ENCODE results near the gene SIX6.

DNA sequence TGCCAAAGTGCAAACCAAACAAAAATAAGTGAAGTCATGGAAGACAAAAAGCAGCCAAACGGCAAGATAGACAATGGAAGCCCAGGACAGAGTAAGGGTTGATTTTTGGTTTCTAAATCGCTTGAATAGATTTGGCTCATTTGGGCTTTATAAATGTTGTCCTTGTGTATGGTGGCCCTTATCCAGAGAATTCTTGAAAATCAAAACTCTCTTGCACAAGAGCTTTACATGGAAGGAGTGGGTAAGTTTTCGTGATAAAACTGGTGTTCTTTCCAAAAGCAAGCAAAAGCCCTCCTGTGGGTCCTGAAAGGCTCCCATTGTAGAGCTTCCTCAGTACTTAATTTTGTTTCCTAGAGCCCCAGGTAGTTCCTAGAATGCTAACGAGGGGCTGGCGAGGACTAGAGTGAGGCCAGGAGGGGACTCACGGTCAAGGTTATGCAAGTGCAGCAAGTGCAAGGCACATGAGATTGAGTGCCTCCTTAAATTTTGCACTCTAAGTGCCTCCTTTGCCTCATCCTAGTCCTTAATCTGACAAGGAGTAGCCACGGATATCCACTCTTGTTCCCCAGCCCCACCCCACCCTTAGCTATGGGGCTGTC lies 4.1 kb downstream of the SIX6 start:
- TF ChIP-seq MYC (CRISPR knock-in tag; IDR thresholded peaks at IDR 0.05; ENCODE audit: borderline replicate concordance) = no peak
- no peak for TF ChIP-seq GTF3A (CRISPR knock-in tag; conservative IDR thresholded peaks at IDR 0.05)
- no peak for TF ChIP-seq PHF8 (CRISPR knock-in tag; IDR thresholded peaks at IDR 0.05)
- TF ChIP-seq PHF21A (CRISPR knock-in tag; IDR thresholded peaks at IDR 0.05) = no peak
- TF ChIP-seq CENPX (CRISPR knock-in tag; IDR thresholded peaks at IDR 0.05) = no peak
- TF ChIP-seq FLYWCH1 (CRISPR knock-in tag; IDR thresholded peaks at IDR 0.05) = no peak
- TF ChIP-seq MAZ (IDR thresholded peaks at IDR 0.05; ENCODE audit: borderline replicate concordance, low read depth, low read length) = no peak
- no peak for TF ChIP-seq MAZ (CRISPR knock-in tag; IDR thresholded peaks at IDR 0.05; ENCODE audit: low read depth)
- no peak for TF ChIP-seq NR3C1 (CRISPR knock-in tag; IDR thresholded peaks at IDR 0.05)
- TF ChIP-seq, protein P1, sequence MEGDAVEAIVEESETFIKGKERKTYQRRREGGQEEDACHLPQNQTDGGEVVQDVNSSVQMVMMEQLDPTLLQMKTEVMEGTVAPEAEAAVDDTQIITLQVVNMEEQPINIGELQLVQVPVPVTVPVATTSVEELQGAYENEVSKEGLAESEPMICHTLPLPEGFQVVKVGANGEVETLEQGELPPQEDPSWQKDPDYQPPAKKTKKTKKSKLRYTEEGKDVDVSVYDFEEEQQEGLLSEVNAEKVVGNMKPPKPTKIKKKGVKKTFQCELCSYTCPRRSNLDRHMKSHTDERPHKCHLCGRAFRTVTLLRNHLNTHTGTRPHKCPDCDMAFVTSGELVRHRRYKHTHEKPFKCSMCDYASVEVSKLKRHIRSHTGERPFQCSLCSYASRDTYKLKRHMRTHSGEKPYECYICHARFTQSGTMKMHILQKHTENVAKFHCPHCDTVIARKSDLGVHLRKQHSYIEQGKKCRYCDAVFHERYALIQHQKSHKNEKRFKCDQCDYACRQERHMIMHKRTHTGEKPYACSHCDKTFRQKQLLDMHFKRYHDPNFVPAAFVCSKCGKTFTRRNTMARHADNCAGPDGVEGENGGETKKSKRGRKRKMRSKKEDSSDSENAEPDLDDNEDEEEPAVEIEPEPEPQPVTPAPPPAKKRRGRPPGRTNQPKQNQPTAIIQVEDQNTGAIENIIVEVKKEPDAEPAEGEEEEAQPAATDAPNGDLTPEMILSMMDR (CRISPR knock-in tag; IDR thresholded peaks at IDR 0.05) = no peak
- TF ChIP-seq, protein P2, sequence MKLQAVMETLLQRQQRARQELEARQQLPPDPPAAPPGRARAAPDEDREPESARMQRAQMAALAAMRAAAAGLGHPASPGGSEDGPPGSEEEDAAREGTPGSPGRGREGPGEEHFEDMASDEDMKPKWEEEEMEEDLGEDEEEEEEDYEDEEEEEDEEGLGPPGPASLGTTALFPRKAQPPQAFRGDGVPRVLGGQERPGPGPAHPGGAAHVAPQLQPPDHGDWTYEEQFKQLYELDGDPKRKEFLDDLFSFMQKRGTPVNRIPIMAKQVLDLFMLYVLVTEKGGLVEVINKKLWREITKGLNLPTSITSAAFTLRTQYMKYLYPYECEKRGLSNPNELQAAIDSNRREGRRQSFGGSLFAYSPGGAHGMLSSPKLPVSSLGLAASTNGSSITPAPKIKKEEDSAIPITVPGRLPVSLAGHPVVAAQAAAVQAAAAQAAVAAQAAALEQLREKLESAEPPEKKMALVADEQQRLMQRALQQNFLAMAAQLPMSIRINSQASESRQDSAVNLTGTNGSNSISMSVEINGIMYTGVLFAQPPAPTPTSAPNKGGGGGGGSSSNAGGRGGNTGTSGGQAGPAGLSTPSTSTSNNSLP (IDR thresholded peaks at IDR 0.05; ENCODE audit: low read depth, low read length) = no peak
- TF ChIP-seq HOXA3 (CRISPR knock-in tag; IDR thresholded peaks at IDR 0.05) = no peak
- no peak for TF ChIP-seq KLF16 (CRISPR knock-in tag; IDR thresholded peaks at IDR 0.05)
